GM23248 (cell line): Measurements from ENCODE around the gene ZNF292. TPM values are rescaled to one million over a fixed set of nuclear protein-coding genes. Genes with fewer than 3 reads are reported as not detected.
A peak's percentile ranks its signal among the peaks of the same experiment; 100 is the strongest.

Source experiments
- DNase-seq: peaks from one replicate; pipeline ENCODE4 v3.0.0-alpha.2; 2015
- H2AFZ ChIP-seq: fragments of 200-600 bp; sonication (generic); 2 replicates; pipeline ENCODE4 v1.6.1; 2016; ENCODE audit warnings: antibody characterized with exemption
- H3F3A ChIP-seq: fragments of 200-600 bp; sonication (generic); 2 replicates; pipeline ENCODE4 v1.6.1; 2016; ENCODE audit warnings: mild to moderate bottlenecking, antibody characterized with exemption, mixed run types; ENCODE audit not compliant: insufficient read depth
- H3K27ac ChIP-seq: fragments of 200-600 bp; sonication (generic); 2 replicates; pipeline ENCODE4 v1.5.1; 2016; ENCODE audit warnings: mild to moderate bottlenecking
- H3K27me3 ChIP-seq: fragments of 200-600 bp; sonication (generic); replicated peaks from 2 replicates; pipeline ENCODE4 v1.6.1; 2016; ENCODE audit warnings: mild to moderate bottlenecking; ENCODE audit not compliant: insufficient read depth
- H3K36me3 ChIP-seq: fragments of 200-600 bp; sonication (generic); 2 replicates; pipeline ENCODE4 v1.6.1; 2016; ENCODE audit warnings: low read depth, mild to moderate bottlenecking
- H3K4me1 ChIP-seq: fragments of 200-600 bp; sonication (generic); 2 replicates; pipeline ENCODE4 v1.6.1; 2016; ENCODE audit warnings: mild to moderate bottlenecking; ENCODE audit not compliant: insufficient read depth
- H3K4me2 ChIP-seq: fragments of 200-600 bp; sonication (generic); one replicate; pipeline ENCODE4 v1.6.1; 2016; ENCODE audit warnings: mild to moderate bottlenecking; ENCODE audit not compliant: unreplicated experiment
- H3K4me3 ChIP-seq: fragments of 200-600 bp; sonication (generic); 2 replicates; pipeline ENCODE4 v1.5.1; 2016; ENCODE audit warnings: mild to moderate bottlenecking
- H3K79me2 ChIP-seq: fragments of 200-600 bp; sonication (generic); 2 replicates; pipeline ENCODE4 v1.6.1; 2016; ENCODE audit warnings: mild to moderate bottlenecking; ENCODE audit not compliant: insufficient read depth
- H3K9ac ChIP-seq: fragments of 200-600 bp; sonication (generic); 2 replicates; pipeline ENCODE4 v1.6.1; 2016; ENCODE audit warnings: mild to moderate bottlenecking
- H3K9me2 ChIP-seq: fragments of 200-600 bp; sonication (generic); 2 replicates; pipeline ENCODE4 v1.6.1; 2016; ENCODE audit warnings: mixed run types, mild to moderate bottlenecking, moderate library complexity; ENCODE audit not compliant: insufficient read depth
- H3K9me3 ChIP-seq: fragments of 200-600 bp; sonication (generic); one replicate; pipeline ENCODE4 v1.6.1; 2017; ENCODE audit warnings: low read depth
- H4K20me1 ChIP-seq: fragments of 200-600 bp; sonication (generic); 2 replicates; pipeline ENCODE4 v1.6.0; 2016; ENCODE audit not compliant: insufficient read depth
- EZH2 ChIP-seq: fragments of 200-600 bp; sonication (generic); IDR thresholded peaks from 2 replicates; pipeline ENCODE4 v1.6.1; 2018; ENCODE audit warnings: antibody characterized with exemption, mild to moderate bottlenecking; ENCODE audit not compliant: insufficient read depth, poor library complexity, severe bottlenecking
- EZH2phosphoT487 ChIP-seq: fragments of 200-600 bp; sonication (generic); IDR thresholded peaks from 2 replicates; pipeline ENCODE4 v1.6.1; 2018; ENCODE audit warnings: antibody characterized with exemption, moderate library complexity, mild to moderate bottlenecking, low read depth; ENCODE audit not compliant: insufficient read depth
- WGBS, 2 experiments: methylation state at CpG; one replicate each; pipeline ENCODE4 v1.1.6; 2015 to 2017; ENCODE audit warnings: low lambda C conversion rate in 2 of 2, low coverage in 1 of 2; ENCODE audit errors: missing lambda C conversion rate in 2 of 2; 5-methylcytosine and 5-hydroxymethylcytosine counted together
- in situ Hi-C: fragments of 300-500 bp; cut with MboI; formaldehyde crosslinking; loops from 2 replicates; pipeline ENCODE4 v1.15.0; 2020
- polyA plus RNA-seq: library from polyadenylated mRNA; unstranded; fragments of >200 nt; fragmentation: Nextera tagmentation; extraction: Ambion mirVana; gene quantifications from 2 replicates; pipeline ENCODE4 v1.2.1, GENCODE V29; 2016
- total RNA-seq: library from RNA; depleted of rRNA; stranded (reverse); fragments of >200 nt; shearing (Covaris generic); gene quantifications from 2 replicates; pipeline ENCODE4 v1.2.3, GENCODE V29; 2014

ZNF292 gene
- total and polyA plus RNA-seq, 2 experiments from 2014 or later, result 14.1 to 21.7 TPM

- Histone ChIP-seq H3K9ac (no peak overlapping the region), H3K4me1 (0 out of 2 replicates have a peak, but pooled peaks cover 9% of the 10 kb centered on the region), H3K9me2 (no peaks in the 10 kb centered on the region), H3K79me2 (peaks cover 100% of the 10 kb centered on the region), H4K20me1 (peaks cover 15% of the 10 kb centered on the region; the same call in 1 of the 2 replicates), H2AFZ (no peak overlapping the region), H3K9me3 (no peaks in the 10 kb centered on the region), H3K36me3 (peaks cover 13% of the 10 kb centered on the region; the same call in 1 of the 2 replicates), H3K4me3 (no peak overlapping the region), H3K4me2 (no peak overlapping the region), H3K27ac (no peak overlapping the region), H3K27me3 (no peaks in the 10 kb centered on the region), H3F3A (no peaks in the 10 kb centered on the region)
- peak; percentile 6 for DNase-seq
- in situ Hi-C loops, result no loop called here
- TF ChIP-seq EZH2 (no peak), EZH2phosphoT487 (no peak)
These were observed 57.2 kb downstream of the ZNF292 start for GRCh38 chr6:87212596-87212995.

GRCh38 chr6:87213364-87213763 lies 58.0 kb downstream of the ZNF292 start:
- Histone ChIP-seq H3K27me3 (no peaks in the 10 kb centered on the region), H3K36me3 (peaks cover 19% of the 10 kb centered on the region; the same call in 1 of the 2 replicates), H2AFZ (no peak overlapping the region), H3K27ac (no peak overlapping the region), H3K79me2 (peaks cover 100% of the 10 kb centered on the region), H4K20me1 (peaks cover 14% of the 10 kb centered on the region; the same call in 1 of the 2 replicates), H3K9me2 (no peaks in the 10 kb centered on the region), H3K4me2 (no peak overlapping the region), H3K4me1 (0 out of 2 replicates have a peak, but pooled peaks cover 9% of the 10 kb centered on the region), H3K4me3 (no peak overlapping the region), H3F3A (no peaks in the 10 kb centered on the region), H3K9ac (no peak overlapping the region), H3K9me3 (no peaks in the 10 kb centered on the region)
- DNase-seq, result no peak
- WGBS, 2 experiments, result 86 to 87% methylated on average over 5 of the region's 5 CpGs
- TF ChIP-seq EZH2, result no peak
- no peak for TF ChIP-seq EZH2phosphoT487
- in situ Hi-C loops, result no loop called here

- no peak overlapping the region for H3K27ac ChIP-seq
- 0 out of 2 replicates have a peak, but pooled peaks cover 7% of the 10 kb centered on the region for H4K20me1 ChIP-seq
- H2AFZ ChIP-seq, result no peak overlapping the region
- peaks cover 19% of the 10 kb centered on the region; the same call in 1 of the 2 replicates for H3K36me3 ChIP-seq
- H3K9ac ChIP-seq, result no peak overlapping the region
- no peaks in the 10 kb centered on the region for H3K9me2 ChIP-seq
- no peak for DNase-seq
- H3K9me3 ChIP-seq, result no peaks in the 10 kb centered on the region
- H3K4me2 ChIP-seq, result no peak overlapping the region
- no peak overlapping the region for H3K4me3 ChIP-seq
- in situ Hi-C loops, result no loop called here
- H3F3A ChIP-seq, result no peaks in the 10 kb centered on the region
- H3K27me3 ChIP-seq, result no peaks in the 10 kb centered on the region
- H3K4me1 ChIP-seq, result 0 out of 2 replicates have a peak, but pooled peaks cover 9% of the 10 kb centered on the region
- H3K79me2 ChIP-seq, result peaks cover 96% of the 10 kb centered on the region
- TF ChIP-seq EZH2 (no peak), EZH2phosphoT487 (no peak)
These were observed 59.5 kb downstream of the ZNF292 start for GRCh38 chr6:87214831-87215230.

GRCh38 chr6:87220997-87221396 lies 65.6 kb downstream of the ZNF292 start:
- WGBS, 2 experiments, result 100% methylated on average over 1 of the region's 1 CpG
- Histone ChIP-seq H3K4me2 (no peak overlapping the region), H3K4me3 (no peak overlapping the region), H3K79me2 (peaks cover 75% of the 10 kb centered on the region), H3K27me3 (no peaks in the 10 kb centered on the region), H3K4me1 (no peaks in the 10 kb centered on the region), H3K27ac (no peak overlapping the region), H3K9me2 (no peaks in the 10 kb centered on the region), H3K9ac (no peak overlapping the region), H3F3A (no peaks in the 10 kb centered on the region), H4K20me1 (no peaks in the 10 kb centered on the region), H3K9me3 (no peaks in the 10 kb centered on the region), H2AFZ (no peak overlapping the region), H3K36me3 (peaks cover 64% of the 10 kb centered on the region)
- TF ChIP-seq EZH2phosphoT487, result no peak
- no peak for TF ChIP-seq EZH2
- in situ Hi-C loops, result no loop called here
- no peak for DNase-seq

- no peaks in the 10 kb centered on the region for H3F3A ChIP-seq
- no peak overlapping the region for H3K4me3 ChIP-seq
- peaks cover 54% of the 10 kb centered on the region for H3K36me3 ChIP-seq
- no peaks in the 10 kb centered on the region for H3K9me2 ChIP-seq
- TF ChIP-seq EZH2phosphoT487 (no peak), EZH2 (no peak)
- peaks cover 71% of the 10 kb centered on the region for H3K79me2 ChIP-seq
- 100% methylated on average over 1 of the region's 1 CpG for WGBS, 2 experiments
- no peak for DNase-seq
- H3K27ac ChIP-seq, result no peak overlapping the region
- no peak overlapping the region for H3K4me2 ChIP-seq
- no peaks in the 10 kb centered on the region for H3K4me1 ChIP-seq
- no peaks in the 10 kb centered on the region for H3K9me3 ChIP-seq
- no peak overlapping the region for H2AFZ ChIP-seq
- in situ Hi-C loops, result no loop called here
- no peaks in the 10 kb centered on the region for H3K27me3 ChIP-seq
- H3K9ac ChIP-seq, result no peak overlapping the region
- H4K20me1 ChIP-seq, result no peaks in the 10 kb centered on the region
These were observed 67.3 kb downstream of the ZNF292 start for GRCh38 chr6:87222676-87223075.
